PC-9 (cell line): ENCODE data around the gene CCPG1. TPM values are rescaled to one million over a fixed set of nuclear protein-coding genes. Genes with fewer than 3 reads are reported as not detected.
A peak's percentile ranks its signal among the peaks of the same experiment; 100 is the strongest.

Source experiments
- BruUV-seq: library from RNA; stranded (reverse); fragments of 400-500 nt; replicated peaks from 2 replicates; lab custom pipeline; 2021; lab: Mats Ljungman, UMichigan
- CTCF ChIA-PET: fragments of 300-600 bp; sonication (Branson Sonifier 250); formaldehyde crosslinking; loops from one replicate; lab custom pipeline; 2022; ENCODE audit warnings: antibody characterized with exemption; lab: Charles Lee
- POLR2A ChIA-PET: fragments of 300-600 bp; sonication (Branson Sonifier 250); formaldehyde crosslinking; loops from one replicate; lab custom pipeline; 2022; ENCODE audit warnings: antibody characterized with exemption; ENCODE audit not compliant: unreplicated experiment; lab: Charles Lee
- DNase-seq, 2 experiments: peaks; one replicate each; pipeline versions ENCODE4 v3.0.0 to v3.0.0-alpha.2; 2015 to 2022; ENCODE audit warnings: mixed read lengths in 1 of 2
- H2AFZ ChIP-seq: fragments of 200-600 bp; sonication (generic); 2 replicates; pipeline ENCODE4 v1.8.1; 2017; ENCODE audit warnings: antibody characterized with exemption
- H3F3A ChIP-seq: fragments of 200-600 bp; sonication (generic); 2 replicates; pipeline ENCODE4 v1.8.1; 2017; ENCODE audit warnings: antibody characterized with exemption, mild to moderate bottlenecking, low read depth; ENCODE audit not compliant: insufficient read depth
- H3K27ac ChIP-seq: fragments of 200-600 bp; sonication (generic); 2 replicates; pipeline ENCODE4 v1.6.1; 2016; ENCODE audit warnings: mixed run types
- H3K27me3 ChIP-seq: fragments of 200-600 bp; sonication (generic); 2 replicates; pipeline ENCODE4 v1.6.1; 2016; ENCODE audit warnings: low read depth, mixed run types; ENCODE audit not compliant: insufficient read depth
- H3K36me3 ChIP-seq: fragments of 200-600 bp; sonication (generic); 2 replicates; pipeline ENCODE4 v1.6.1; 2016; ENCODE audit warnings: low read depth, mixed run types
- H3K4me1 ChIP-seq: fragments of 200-600 bp; sonication (generic); replicated peaks from 2 replicates; pipeline ENCODE4 v1.6.1; 2016; ENCODE audit warnings: mixed run types; ENCODE audit not compliant: insufficient read depth
- H3K4me2 ChIP-seq: fragments of 200-600 bp; sonication (generic); 2 replicates; pipeline ENCODE4 v1.6.1; 2017; ENCODE audit warnings: mixed run types
- H3K4me3 ChIP-seq: fragments of 200-600 bp; sonication (generic); 2 replicates; pipeline ENCODE4 v1.6.1; 2016; ENCODE audit warnings: mixed run types
- H3K79me2 ChIP-seq: fragments of 200-600 bp; sonication (generic); 2 replicates; pipeline ENCODE4 v1.6.1; 2017; ENCODE audit warnings: low read depth, mixed run types
- H3K9me2 ChIP-seq: fragments of 200-600 bp; sonication (generic); 2 replicates; pipeline ENCODE4 v1.8.1; 2017; ENCODE audit warnings: mild to moderate bottlenecking; ENCODE audit not compliant: insufficient read depth
- H3K9me3 ChIP-seq: fragments of 200-600 bp; sonication (generic); 2 replicates; pipeline ENCODE4 v1.8.1; 2016; ENCODE audit warnings: low read depth; ENCODE audit not compliant: insufficient read depth
- H4K20me1 ChIP-seq: fragments of 200-600 bp; sonication (generic); 2 replicates; pipeline ENCODE4 v1.8.1; 2017; ENCODE audit not compliant: insufficient read depth
- CTCF ChIP-seq: fragments of 200-600 bp; sonication (generic); conservative IDR thresholded peaks from 2 replicates; pipeline ENCODE4 v1.6.1; 2017; ENCODE audit warnings: mixed run types, antibody characterized with exemption, mild to moderate bottlenecking, moderate library complexity
- EZH2 ChIP-seq: fragments of 200-600 bp; sonication (generic); IDR thresholded peaks from 2 replicates; pipeline ENCODE4 v1.8.0; 2017; ENCODE audit warnings: antibody characterized with exemption, low read depth
- intact Hi-C: fragments of 100-400 bp; cut with micrococcal nuclease; formaldehyde crosslinking; loops from one replicate; pipeline ENCODE4 v1.10.0; 2022; ENCODE audit not compliant: unreplicated experiment
- total RNA-seq: library from RNA; stranded (reverse); gene quantifications from 2 replicates; pipeline ENCODE4 v1.2.3, GENCODE V29; 2021

CCPG1 gene
- total RNA-seq, 1 experiment from 2014 or later, result 26.3 TPM

GRCh38 chr15:55320963-55321362 lies 87.2 kb downstream of the CCPG1 start:
- DNase-seq, result no peak
- ChIA-PET POLR2A (no interaction called here), CTCF (no interaction called here)
- H3K4me2 ChIP-seq, result peak overlapping the region; percentile 73
- H3K79me2 ChIP-seq, result peaks cover 16% of the 10 kb centered on the region
- no TSS peak for BruUV-seq
- H3K27ac ChIP-seq, result no peak overlapping the region
- no peak for TF ChIP-seq CTCF
- no peak for TF ChIP-seq EZH2
- no peaks in the 10 kb centered on the region for H3K9me2 ChIP-seq
- H3K4me1 ChIP-seq, result no peaks in the 10 kb centered on the region
- H3K27me3 ChIP-seq, result no peaks in the 10 kb centered on the region
- H2AFZ ChIP-seq, result no peak overlapping the region
- H3F3A ChIP-seq, result peaks cover 8% of the 10 kb centered on the region; the same call in 1 of the 2 replicates
- intact Hi-C loops, result no loop called here
- no peak overlapping the region for H3K4me3 ChIP-seq
- H3K9me3 ChIP-seq, result no peaks in the 10 kb centered on the region
- no peaks in the 10 kb centered on the region for H3K36me3 ChIP-seq
- H4K20me1 ChIP-seq, result no peaks in the 10 kb centered on the region

GRCh38 chr15:55320238-55320550 lies 88.0 kb downstream of the CCPG1 start:
- no TSS peak for BruUV-seq

GRCh38 chr15:55319537-55320237 lies 88.5 kb downstream of the CCPG1 start:
- TSS peak; percentile 53 for BruUV-seq

More at GRCh38 chr15:55320238-55320550, 88.0 kb downstream of the CCPG1 start:
- no peak overlapping the region for H2AFZ ChIP-seq
- H3K4me2 ChIP-seq, result peak overlapping the region; percentile 73
- H3K36me3 ChIP-seq, result no peaks in the 10 kb centered on the region
- ChIA-PET POLR2A (no interaction called here), CTCF (no interaction called here)
- peaks cover 8% of the 10 kb centered on the region; the same call in 1 of the 2 replicates for H3F3A ChIP-seq
- DNase-seq, result no peak
- no peaks in the 10 kb centered on the region for H3K9me3 ChIP-seq
- no peaks in the 10 kb centered on the region for H3K9me2 ChIP-seq
- H3K27me3 ChIP-seq, result no peaks in the 10 kb centered on the region
- peaks cover 16% of the 10 kb centered on the region for H3K79me2 ChIP-seq
- H3K27ac ChIP-seq, result no peak overlapping the region
- no peaks in the 10 kb centered on the region for H3K4me1 ChIP-seq
- no peak overlapping the region for H3K4me3 ChIP-seq
- intact Hi-C loops, result no loop called here
- H4K20me1 ChIP-seq, result no peaks in the 10 kb centered on the region
- TF ChIP-seq EZH2, result no peak
- TF ChIP-seq CTCF, result no peak

More at GRCh38 chr15:55319537-55320237, 88.5 kb downstream of the CCPG1 start:
- Histone ChIP-seq H3K4me2 (peak overlapping the region; percentile 73), H3K27ac (peak overlapping the region; percentile 81), H3K27me3 (no peaks in the 10 kb centered on the region), H4K20me1 (no peaks in the 10 kb centered on the region), H3K4me1 (no peaks in the 10 kb centered on the region), H3K9me3 (no peaks in the 10 kb centered on the region), H3K9me2 (no peaks in the 10 kb centered on the region), H3K36me3 (no peaks in the 10 kb centered on the region), H3K4me3 (peak overlapping the region; percentile 76), H2AFZ (peak overlapping the region; percentile 90), H3K79me2 (peaks cover 16% of the 10 kb centered on the region), H3F3A (peaks cover 8% of the 10 kb centered on the region; the same call in 1 of the 2 replicates)
- no peak for DNase-seq
- CTCF ChIA-PET, result interaction anchor here (0.5 to 0.9 kb wide), 2 partner anchors 89 to 477 kb away, joined by 3 to 4 read pairs; partner anchors contain the start of genes CCPG1 and PIERCE2
- TF ChIP-seq EZH2 (no peak), CTCF (no peak)
- POLR2A ChIA-PET, result interaction anchor here (0.6 kb wide), 2 partner anchors 28 to 66 kb away, joined by 3 read pairs; no protein-coding TSS in a partner anchor
- intact Hi-C loops, result loop anchor here (2.0 to 5.0 kb wide), 2 partner anchors 29 to 88 kb away; partner anchors contain the start of genes CCPG1 and PIERCE2
